Stimulated activated CD4-positive, alpha-beta T cell treated with anti-CD3 and anti-CD28 coated beads, Interleukin-1b, Interleukin-23, amount 100 ng/mL, for 24 hours (primary cell): ENCODE measurements around the gene GUCA2A.

Experiments
- DNase-seq, 4 experiments: peaks; one replicate each; pipeline ENCODE4 v3.0.0-alpha.2; 2020; ENCODE audit warnings: low read depth in 4 of 4, low spot score in 1 of 4

Gene GUCA2A

DNA sequence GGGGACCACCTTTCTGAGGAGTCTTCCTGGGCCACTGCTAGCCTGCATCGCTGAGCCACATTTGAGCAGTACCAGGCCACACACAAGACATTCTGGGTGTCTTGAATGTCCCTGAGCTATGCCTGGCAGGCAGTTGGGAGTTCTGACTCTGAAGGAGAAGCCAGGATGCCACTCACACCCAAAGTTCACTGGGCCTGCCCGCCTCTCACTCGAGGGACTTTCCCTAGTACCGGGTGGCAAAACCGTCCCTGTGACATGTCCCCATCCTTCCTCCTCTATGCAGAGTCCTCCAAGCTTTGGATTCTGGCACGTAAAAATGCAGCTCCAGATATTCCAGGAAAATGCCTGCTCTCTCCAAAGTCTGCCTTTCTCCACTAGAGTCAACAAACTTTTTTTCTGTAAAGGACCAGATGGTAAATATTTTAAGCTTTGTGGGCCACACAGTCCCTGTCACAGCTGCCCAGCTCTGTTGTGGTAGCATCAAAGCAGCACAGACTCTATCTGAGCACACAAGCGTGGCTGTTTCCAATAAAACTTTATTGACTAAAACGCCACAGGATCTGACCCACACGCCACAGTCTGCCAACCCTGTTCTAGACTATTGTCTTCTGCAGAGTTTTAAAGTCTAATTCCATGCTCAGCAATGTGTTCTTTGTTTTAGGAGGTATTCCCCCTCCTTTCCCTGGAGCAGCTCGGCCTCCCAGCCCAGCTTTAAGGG, 30.6 kb downstream of the GUCA2A start:
- no peak for DNase-seq

GRCh38 chr1:42133390-42133789, 31.2 kb downstream of the GUCA2A start:
- no peak for DNase-seq

DNA sequence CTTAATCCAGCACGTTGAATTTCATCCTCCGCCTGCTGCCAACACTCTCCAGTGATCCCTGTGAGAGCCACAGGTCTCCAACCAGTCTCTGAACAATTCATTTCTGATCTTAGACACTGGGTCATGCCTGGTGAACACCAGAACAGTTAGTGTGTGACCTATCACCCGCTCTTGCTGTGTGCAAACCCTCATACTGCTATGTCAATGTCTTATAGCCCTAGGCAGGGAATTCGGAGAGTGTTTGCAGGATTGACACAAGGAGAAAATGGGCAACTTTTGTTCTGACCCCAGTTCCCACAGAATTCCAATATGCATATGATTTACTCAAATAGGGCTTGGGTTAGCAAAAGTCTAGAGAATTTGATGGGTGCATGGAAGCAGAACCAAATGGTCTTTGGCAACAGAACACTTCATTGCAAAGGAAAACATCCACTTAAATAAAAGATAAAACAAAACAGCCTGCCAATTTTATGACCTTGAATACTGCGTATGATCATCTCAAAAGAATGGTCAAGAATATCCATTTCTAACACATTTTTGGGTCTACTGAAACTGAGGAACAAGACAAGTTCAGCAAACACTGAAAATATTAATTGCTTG, 34.4 kb downstream of the GUCA2A start:
- DNase-seq = no peak

- DNase-seq = no peak
Observed at GRCh38 chr1:42128964-42129363, 35.6 kb downstream of the GUCA2A start.

DNA sequence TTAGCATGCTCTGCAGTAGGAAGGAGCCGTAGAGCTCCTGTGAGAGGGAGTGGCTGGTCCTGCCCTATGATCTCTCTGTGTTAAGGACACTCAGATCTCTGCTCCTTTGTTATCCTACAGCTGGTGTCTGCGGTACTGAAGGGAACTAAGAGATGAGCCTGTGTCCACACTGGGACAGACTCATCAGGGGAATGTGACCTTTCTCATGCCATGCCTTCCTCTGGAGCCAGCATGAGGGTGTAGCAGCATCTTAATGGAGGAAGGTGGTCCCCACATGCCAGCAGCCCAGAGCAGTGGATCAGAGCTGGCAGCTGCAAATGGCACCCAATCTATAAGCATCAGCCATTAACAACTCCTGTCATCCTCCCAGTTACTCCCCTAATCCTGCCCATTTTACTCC, 36.0 kb downstream of the GUCA2A start:
- DNase-seq = no peak

DNA sequence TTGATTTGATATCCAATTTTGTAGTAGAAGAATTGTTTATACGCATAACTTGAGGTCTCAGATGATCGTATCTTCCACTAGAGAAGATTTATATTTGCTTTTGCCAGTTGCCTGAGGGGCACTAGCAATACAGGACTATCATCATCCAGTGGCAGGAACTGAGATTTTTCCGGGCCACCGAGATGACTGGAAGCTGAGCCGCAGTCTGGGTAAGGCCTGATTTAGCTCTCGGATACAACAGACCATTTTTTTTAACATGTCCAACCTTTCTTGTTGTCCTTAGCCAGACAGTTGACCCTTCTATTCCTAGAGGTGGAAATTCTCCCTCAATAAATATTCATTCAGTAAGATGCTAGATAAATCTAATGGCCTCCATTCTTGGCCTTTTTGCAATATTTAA, 36.8 kb downstream of the GUCA2A start:
- DNase-seq = no peak

GRCh38 chr1:42125552-42125951, 39.0 kb downstream of the GUCA2A start:
- DNase-seq = no peak

DNA sequence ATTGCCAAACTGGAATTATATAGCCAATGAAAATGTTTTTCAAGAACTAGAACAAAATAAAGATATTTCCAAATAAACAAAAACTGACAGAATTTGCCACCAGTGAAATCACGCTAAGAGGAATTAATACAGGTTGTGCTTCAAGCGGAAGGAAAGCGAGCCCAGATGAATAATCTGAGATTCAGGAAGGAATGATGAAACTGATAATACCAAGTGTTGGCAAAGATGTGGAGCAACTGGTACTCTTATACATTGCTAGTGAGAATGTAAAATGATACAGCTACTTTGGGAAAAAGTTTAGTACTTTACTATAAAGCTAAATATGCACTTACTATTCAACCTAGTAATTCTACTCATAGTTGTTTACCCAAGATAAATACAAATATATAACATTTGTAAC, 42.1 kb downstream of the GUCA2A start:
- DNase-seq = no peak

DNA sequence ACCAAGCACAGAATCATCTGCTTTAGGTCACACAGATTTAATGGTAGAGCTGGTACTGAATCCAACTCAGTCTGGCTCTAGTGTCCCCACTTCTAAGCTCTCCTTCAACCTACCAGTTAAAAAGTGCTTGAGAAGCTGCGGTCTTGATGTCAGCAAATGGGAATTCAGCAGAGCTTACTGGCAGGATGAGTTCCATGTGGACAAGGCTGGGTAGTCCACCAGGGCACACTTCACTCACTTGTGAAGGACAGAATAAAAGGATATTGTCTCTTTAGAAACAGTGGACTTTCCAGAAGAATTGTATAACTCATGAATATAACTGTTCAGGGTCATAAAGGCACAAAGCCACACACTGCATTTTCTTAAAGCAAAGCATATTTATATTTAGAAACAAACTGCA, 46.4 kb downstream of the GUCA2A start:
- DNase-seq = no peak

- DNase-seq = no peak
Observed at GRCh38 chr1:42117214-42117613, 47.3 kb downstream of the GUCA2A start.

DNA sequence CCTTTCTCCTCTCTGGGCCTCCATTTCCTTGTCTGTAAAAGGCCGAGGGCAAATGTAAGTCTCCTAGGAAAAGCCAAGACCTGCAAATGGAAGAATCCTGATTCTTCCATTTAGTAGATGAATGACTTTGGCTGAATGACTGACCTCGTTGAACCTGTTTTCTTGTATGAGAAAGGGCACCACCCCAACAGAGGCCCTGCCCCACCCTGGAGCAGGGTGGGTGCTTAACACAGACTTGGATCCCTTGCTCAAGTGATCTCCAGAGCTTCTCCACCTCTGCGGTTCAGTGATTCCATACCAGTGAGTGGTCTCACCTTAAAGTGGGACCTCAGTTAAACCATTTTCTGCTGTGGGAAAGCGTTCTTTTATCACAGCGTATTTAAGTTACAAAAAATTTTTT, 50.3 kb downstream of the GUCA2A start:
- no peak for DNase-seq
